ENCODE results near the gene FAM120A. TPM values are rescaled to one million over a fixed set of nuclear protein-coding genes. Genes with fewer than 3 reads are reported as not detected.

FAM120A gene
- total and polyA plus RNA-seq, 2 of the 13 experiments (the other 11 are each of a cell fraction or from before 2014, with no cell fraction given), result 41.3 to 44.4 TPM

GRCh38 chr9:93509084-93509483 lies 57.6 kb downstream of the FAM120A start:
- in situ Hi-C loops (cut with HindIII; ENCODE audit: extremely low pct_ligation_motif_present, low pct_unique_long_range_greater_than_20kb) (no loop called here), intact Hi-C loops (cut with micrococcal nuclease; ENCODE audit: unreplicated experiment) (no loop called here)
- Histone ChIP-seq H4K20me1 (ENCODE audit: insufficient read depth, low read length) (no peaks in the 10 kb centered on the region; the same call in 1 of the 2 replicates), H2AFZ (ENCODE audit: low read length) (no peak overlapping the region), H3K27me3 (ENCODE audit: control insufficient read depth in 1 of 2, insufficient read depth in 2 of 2, low read length in 2 of 2) (no peaks in the 10 kb centered on the region), H3K9ac (ENCODE audit: insufficient read depth, low read depth, low read length) (no peak overlapping the region), H3K4me1 (ENCODE audit: insufficient read depth, low read length) (peaks cover 5% of the 10 kb centered on the region; the same call in 1 of the 2 replicates), H3K9me3 (ENCODE audit: low read length) (no peaks in the 10 kb centered on the region), H3K36me3 (replicated peaks in 1 of 2; ENCODE audit: control insufficient read depth in 1 of 2, insufficient read depth in 2 of 2, low read length in 2 of 2) (peaks cover 5 to 9% of the 10 kb centered on the region in 2 experiments; a peak in 4 of 5 replicates), H3K79me2 (ENCODE audit: insufficient read depth, low read length) (peaks cover 26% of the 10 kb centered on the region), H3K4me3 (replicated peaks in 1 of 3; ENCODE audit: insufficient read depth in 1 of 3, low read depth in 2 of 3, low read length in 3 of 3) (no peak overlapping the region), H3K27ac (ENCODE audit: extremely low read length, insufficient read depth, low read length) (no peak overlapping the region), H3K4me2 (ENCODE audit: low read depth, low read length) (no peak overlapping the region)
- ATAC-seq (peak; percentile 47), DNase-seq (ENCODE audit: low spot score) (no peak), FAIRE-seq (no peak)
- WGBS (ENCODE audit: low lambda C conversion rate), result no CpG with 5 or more reads among the region's 2 CpGs
- POLR2A ChIA-PET, result no interaction called here
- CTCF ChIA-PET (ENCODE audit: low intra/inter-chr PET ratio, low total read pairs), result no interaction called here
- TF ChIP-seq AGO2 (optimal IDR thresholded peaks at IDR 0.05; ENCODE audit: low read depth, low read length) (no peak), ATF4 (CRISPR knock-in tag; IDR thresholded peaks at IDR 0.05) (no peak), TEAD2 (CRISPR knock-in tag; IDR thresholded peaks at IDR 0.05) (no peak), FOXP4 (CRISPR knock-in tag; IDR thresholded peaks at IDR 0.05) (no peak), ATF6 (CRISPR knock-in tag; conservative IDR thresholded peaks at IDR 0.05) (no peak), DR1 (CRISPR knock-in tag; IDR thresholded peaks at IDR 0.05) (no peak), ZNF570 (CRISPR knock-in tag; IDR thresholded peaks at IDR 0.05; ENCODE audit: borderline replicate concordance) (no peak), SNAPC5 (CRISPR knock-in tag; IDR thresholded peaks at IDR 0.05; ENCODE audit: borderline replicate concordance) (no peak), MNT (IDR thresholded peaks at IDR 0.05) (no peak)
- no TSS peak for BruUV-seq (replicated peaks)

Measured in HepG2 (cell line).